Body of pancreas (tissue), 4 donors: ENCODE data around the gene MT1HL1. TPM values are rescaled to one million over a fixed set of nuclear protein-coding genes. Genes with fewer than 3 reads are reported as not detected.

ENCODE experiments used
- ATAC-seq: fragments of 150-250 bp; one replicate; pipeline ENCODE4 v1.9.1; 2016
- DNase-seq, 4 donors: peaks; one replicate each; pipeline ENCODE4 v3.0.0-alpha.2; 2019
- H3K27ac ChIP-seq, 4 donors: fragments of 200-600 bp; sonication (generic); 1 replicate in 3 of 4; 2 replicates in 1 of 4; pipeline versions ENCODE4 v1.5.1 to v1.6.1; 2016 to 2019; ENCODE audit warnings: mild to moderate bottlenecking in 1 of 4, mixed read lengths in 1 of 4, moderate library complexity in 1 of 4
- H3K27me3 ChIP-seq, 2 donors: fragments of 200-600 bp; sonication (generic); one replicate each; pipeline ENCODE4 v1.6.0; 2016; ENCODE audit warnings: mild to moderate bottlenecking in 1 of 2
- H3K36me3 ChIP-seq, 2 donors: fragments of 200-600 bp; sonication (generic); replicated peaks in 1 of 2; 2 replicates each; pipeline ENCODE4 v1.5.1; 2016; ENCODE audit warnings: low read depth in 2 of 2; ENCODE audit not compliant: insufficient read depth in 1 of 2
- H3K4me1 ChIP-seq: fragments of 200-600 bp; sonication (generic); one replicate; pipeline ENCODE4 v1.6.0; 2016
- H3K4me3 ChIP-seq, 2 donors: fragments of 200-600 bp; sonication (generic); 1 replicate in 1 of 2; 2 replicates in 1 of 2; pipeline ENCODE4 v1.5.1; 2016 to 2019
- H3K9me3 ChIP-seq, 3 donors: fragments of 200-600 bp; sonication (generic); 1 replicate in 2 of 3; 2 replicates in 1 of 3; pipeline ENCODE4 v1.5.1; 2016
- CTCF ChIP-seq, 7 experiments: fragments of 450-650 bp in 4 of 7; fragments of 200-600 bp in 3 of 7; sonication (generic) in 3 of 7; IDR thresholded peaks; one replicate each; pipeline ENCODE4 v1.5.1; 2016 to 2019; ENCODE audit warnings: antibody characterized with exemption in 7 of 7
- POLR2A ChIP-seq, 3 donors: fragments of 450-650 bp; IDR thresholded peaks; one replicate each; pipeline ENCODE4 v1.6.1; 2016; ENCODE audit warnings: antibody characterized with exemption in 3 of 3, mild to moderate bottlenecking in 2 of 3
- WGBS, 2 donors: methylation state at CpG; one replicate each; pipeline ENCODE4 v1.1.5; 2017; 5-methylcytosine and 5-hydroxymethylcytosine counted together
- intact Hi-C: fragments of 100-400 bp; cut with DNase I; formaldehyde crosslinking; loops from one replicate; pipeline ENCODE4 v1.15.1; 2023
- total RNA-seq, 2 donors: library from RNA; depleted of rRNA; stranded (reverse); fragments of >200 nt; gene quantifications; one replicate each; pipeline ENCODE4 v1.1.0, GENCODE V29; 2016

The MT1HL1 gene
- total RNA-seq, 2 donors from 2014 or later, result not detected

GRCh38 chr1:237043846-237044636 lies 39.8 kb upstream of the MT1HL1 start:
- DNase-seq (no peak), ATAC-seq (no peak)
- 11 to 15% methylated on average over 14 of the region's 14 CpGs for WGBS, 2 donors
- Histone ChIP-seq H3K4me1 (peaks cover 18% of the 10 kb centered on the region), H3K36me3 (no peaks in the 10 kb centered on the region), H3K27me3 (peaks cover 0 to 14% of the 10 kb centered on the region in 2 donors), H3K9me3 (no peaks in the 10 kb centered on the region), H3K27ac (no peak overlapping the region), H3K4me3 (no peak overlapping the region)
- TF ChIP-seq CTCF (IDR thresholded peaks at IDR 0.05) (no peak), POLR2A (IDR thresholded peaks at IDR 0.05) (no peak)
- intact Hi-C loops, result no loop called here

- Histone ChIP-seq H3K9me3 (no peaks in the 10 kb centered on the region), H3K27me3 (peaks cover 0 to 14% of the 10 kb centered on the region in 2 donors), H3K4me1 (peaks cover 18% of the 10 kb centered on the region), H3K36me3 (no peaks in the 10 kb centered on the region), H3K27ac (no peak overlapping the region), H3K4me3 (no peak overlapping the region)
- intact Hi-C loops, result no loop called here
- ATAC-seq, result no peak
- DNase-seq, result no peak
- no peak for TF ChIP-seq POLR2A (IDR thresholded peaks at IDR 0.05)
- TF ChIP-seq CTCF (IDR thresholded peaks at IDR 0.05), result no peak
- 2 to 4% methylated on average over 15 to 51 of the region's 55 CpGs for WGBS, 2 donors
Observed at GRCh38 chr1:237042892-237043576, 38.8 kb upstream of the MT1HL1 start.

GRCh38 chr1:237042526-237042891 lies 38.3 kb upstream of the MT1HL1 start:
- Histone ChIP-seq H3K4me1 (peaks cover 18% of the 10 kb centered on the region), H3K27ac (no peak overlapping the region), H3K36me3 (no peaks in the 10 kb centered on the region), H3K27me3 (peaks cover 0 to 14% of the 10 kb centered on the region in 2 donors), H3K4me3 (no peak overlapping the region), H3K9me3 (no peaks in the 10 kb centered on the region)
- WGBS, 2 donors, result 1% methylated on average over 15 to 28 of the region's 41 CpGs
- peak; percentile 9 for ATAC-seq
- TF ChIP-seq POLR2A (IDR thresholded peaks at IDR 0.05), result no peak
- no peak for TF ChIP-seq CTCF (IDR thresholded peaks at IDR 0.05)
- no peak for DNase-seq
- intact Hi-C loops, result no loop called here

- no peak within 1 kb of the TSS for H3K27ac ChIP-seq
- peak within 1 kb of the TSS in 1 of 2 donors; percentile 11 for H3K4me3 ChIP-seq
- H3K36me3 ChIP-seq, result no peaks in the 10 kb centered on the region
- H3K9me3 ChIP-seq, result no peaks in the 10 kb centered on the region
- 1 to 2% methylated on average over 6 to 81 of the region's 87 CpGs for WGBS, 2 donors
- H3K4me1 ChIP-seq, result peaks cover 18% of the 10 kb centered on the region
- TF ChIP-seq CTCF (IDR thresholded peaks at IDR 0.05) (peak in 6 of 7 experiments; percentile 23 to 47 (median 40)), POLR2A (IDR thresholded peaks at IDR 0.05) (no peak)
- intact Hi-C loops, result no loop called here
- peaks cover 0 to 14% of the 10 kb centered on the region in 2 donors for H3K27me3 ChIP-seq
- DNase-seq (peak; percentile 17 to 49 (median 26)), ATAC-seq (peak; percentile 80)
Observed at GRCh38 chr1:237041795-237042525, 37.7 kb upstream of the MT1HL1 start, which contains the start of gene RYR2. Gene RYR2 (plus strand): TSS chr1:237042184. CDS start chr1:237042522, 338 bp downstream.
